Neural progenitor cell (in vitro differentiated cells): ENCODE measurements around the gene RAMP1. TPM values are rescaled to one million over a fixed set of nuclear protein-coding genes. Genes with fewer than 3 reads are reported as not detected.

Experiments used
- DNase-seq: peaks from one replicate; pipeline ENCODE4 v3.0.0-alpha.2; 2016; ENCODE audit warnings: low spot score
- H2AFZ ChIP-seq: fragments of 200-600 bp; sonication (generic); replicated peaks from 2 replicates; pipeline ENCODE4 v1.6.1; 2016; ENCODE audit warnings: antibody characterized with exemption
- H3F3A ChIP-seq: fragments of 200-600 bp; sonication (generic); 2 replicates; pipeline ENCODE4 v1.6.1; 2016; ENCODE audit warnings: antibody characterized with exemption, low read depth
- H3K27ac ChIP-seq: fragments of 200-600 bp; sonication (generic); 2 replicates; pipeline ENCODE4 v1.5.1; 2016; ENCODE audit warnings: mild to moderate bottlenecking
- H3K27me3 ChIP-seq: fragments of 200-600 bp; sonication (generic); 2 replicates; pipeline ENCODE4 v1.6.1; 2016; ENCODE audit warnings: mild to moderate bottlenecking, moderate library complexity
- H3K36me3 ChIP-seq: fragments of 200-600 bp; sonication (generic); 2 replicates; pipeline ENCODE4 v1.5.1; 2016
- H3K4me1 ChIP-seq: fragments of 200-600 bp; sonication (generic); 2 replicates; pipeline ENCODE4 v1.6.1; 2016; ENCODE audit warnings: mixed run types
- H3K4me2 ChIP-seq: fragments of 200-600 bp; sonication (generic); 2 replicates; pipeline ENCODE4 v1.6.1; 2016
- H3K4me3 ChIP-seq: fragments of 200-600 bp; sonication (generic); 2 replicates; pipeline ENCODE4 v1.5.1; 2016
- H3K79me2 ChIP-seq: fragments of 200-600 bp; sonication (generic); 2 replicates; pipeline ENCODE4 v1.6.1; 2016; ENCODE audit warnings: low read depth
- H3K9ac ChIP-seq: fragments of 200-600 bp; sonication (generic); 2 replicates; pipeline ENCODE4 v1.6.1; 2016
- H3K9me3 ChIP-seq: fragments of 200-600 bp; sonication (generic); 2 replicates; pipeline ENCODE4 v1.5.1; 2016; ENCODE audit warnings: low read depth
- H4K20me1 ChIP-seq: fragments of 200-600 bp; sonication (generic); 2 replicates; pipeline ENCODE4 v1.6.1; 2016; ENCODE audit warnings: low read depth
- H3K27ac Mint-ChIP-seq: 3 replicates; pipeline ENCODE4 v1.8.0; 2021; ENCODE audit warnings: mixed read lengths
- H3K27me3 Mint-ChIP-seq: 2 replicates; pipeline ENCODE4 v1.8.0; 2022; ENCODE audit warnings: low read depth, mild to moderate bottlenecking, inconsistent platforms, moderate library complexity, mixed read lengths; ENCODE audit not compliant: insufficient read depth
- H3K36me3 Mint-ChIP-seq: 3 replicates; pipeline ENCODE4 v1.8.0; 2021; ENCODE audit warnings: mixed read lengths
- H3K4me1 Mint-ChIP-seq: 3 replicates; pipeline ENCODE4 v1.8.0; 2021; ENCODE audit warnings: mixed read lengths
- H3K4me3 Mint-ChIP-seq: 3 replicates; pipeline ENCODE4 v1.8.0; 2021; ENCODE audit warnings: mild to moderate bottlenecking, moderate library complexity, mixed read lengths
- H3K9me3 Mint-ChIP-seq: 3 replicates; pipeline ENCODE4 v1.8.0; 2020; ENCODE audit warnings: mixed read lengths
- EZH2 ChIP-seq: fragments of 200-600 bp; sonication (generic); IDR thresholded peaks from 2 replicates; pipeline ENCODE4 v1.6.1; 2017; ENCODE audit warnings: antibody characterized with exemption, mild to moderate bottlenecking, moderate library complexity
- EZH2phosphoT487 ChIP-seq: fragments of 200-600 bp; sonication (generic); IDR thresholded peaks from 2 replicates; pipeline ENCODE4 v1.6.1; 2017; ENCODE audit warnings: antibody characterized with exemption
- total RNA-seq: library from RNA; depleted of rRNA; stranded (reverse); fragments of >200 nt; gene quantifications from 2 replicates; pipeline ENCODE4 v1.2.3, GENCODE V29; 2015; ENCODE audit warnings: low replicate concordance
- TF ChIP-seq, protein P1 (sequence below): fragments of 200-600 bp; sonication (generic); IDR thresholded peaks from 2 replicates; pipeline ENCODE4 v1.5.1; 2017; ENCODE audit warnings: antibody characterized with exemption, mild to moderate bottlenecking

The RAMP1 gene
- total RNA-seq, 1 donor from 2014 or later, result not detected

DNA sequence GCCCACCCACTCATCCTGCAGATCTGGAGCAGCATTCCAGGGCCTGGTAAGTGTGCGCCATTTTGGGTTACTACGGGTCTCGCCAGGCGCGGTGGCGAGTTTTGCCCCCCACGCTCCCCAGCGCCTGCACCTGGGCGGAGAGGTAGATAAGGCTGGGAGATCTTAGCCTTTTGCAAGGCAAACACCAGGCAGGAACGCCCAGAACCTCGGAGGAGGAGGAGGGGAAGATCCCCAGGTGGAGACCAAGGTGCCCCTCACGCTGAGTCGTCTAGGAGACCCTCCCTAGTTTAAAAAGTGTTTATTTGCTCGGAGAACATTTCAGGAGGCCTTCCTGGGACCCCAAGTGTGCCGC, 365 bp upstream of the RAMP1 start:
- peaks cover 11% of the 10 kb centered on the region for H4K20me1 ChIP-seq
- Mint-ChIP-seq H3K27ac (peak overlapping the region; percentile 33), H3K9me3 (no peaks in the 10 kb centered on the region), H3K36me3 (no peaks in the 10 kb centered on the region), H3K4me3 (peak overlapping the region; percentile 78), H3K4me1 (peaks cover 42% of the 10 kb centered on the region), H3K27me3 (peaks cover 23% of the 10 kb centered on the region)
- no peak overlapping the region for H3K9ac ChIP-seq
- DNase-seq, result no peak
- peak overlapping the region; percentile 82 for H3K4me2 ChIP-seq
- H3K4me3 ChIP-seq, result peak overlapping the region; percentile 45
- H2AFZ ChIP-seq, result no peak overlapping the region
- no peaks in the 10 kb centered on the region for H3K79me2 ChIP-seq
- H3K36me3 ChIP-seq, result no peaks in the 10 kb centered on the region
- peaks cover 80% of the 10 kb centered on the region for H3K27me3 ChIP-seq
- H3K9me3 ChIP-seq, result no peaks in the 10 kb centered on the region
- peaks cover 14% of the 10 kb centered on the region for H3K4me1 ChIP-seq
- peak; percentile 43 for TF ChIP-seq EZH2phosphoT487
- TF ChIP-seq EZH2, result peak; percentile 70
- TF ChIP-seq, protein P1, sequence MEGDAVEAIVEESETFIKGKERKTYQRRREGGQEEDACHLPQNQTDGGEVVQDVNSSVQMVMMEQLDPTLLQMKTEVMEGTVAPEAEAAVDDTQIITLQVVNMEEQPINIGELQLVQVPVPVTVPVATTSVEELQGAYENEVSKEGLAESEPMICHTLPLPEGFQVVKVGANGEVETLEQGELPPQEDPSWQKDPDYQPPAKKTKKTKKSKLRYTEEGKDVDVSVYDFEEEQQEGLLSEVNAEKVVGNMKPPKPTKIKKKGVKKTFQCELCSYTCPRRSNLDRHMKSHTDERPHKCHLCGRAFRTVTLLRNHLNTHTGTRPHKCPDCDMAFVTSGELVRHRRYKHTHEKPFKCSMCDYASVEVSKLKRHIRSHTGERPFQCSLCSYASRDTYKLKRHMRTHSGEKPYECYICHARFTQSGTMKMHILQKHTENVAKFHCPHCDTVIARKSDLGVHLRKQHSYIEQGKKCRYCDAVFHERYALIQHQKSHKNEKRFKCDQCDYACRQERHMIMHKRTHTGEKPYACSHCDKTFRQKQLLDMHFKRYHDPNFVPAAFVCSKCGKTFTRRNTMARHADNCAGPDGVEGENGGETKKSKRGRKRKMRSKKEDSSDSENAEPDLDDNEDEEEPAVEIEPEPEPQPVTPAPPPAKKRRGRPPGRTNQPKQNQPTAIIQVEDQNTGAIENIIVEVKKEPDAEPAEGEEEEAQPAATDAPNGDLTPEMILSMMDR, result no peak
- H3F3A ChIP-seq, result peaks cover 7% of the 10 kb centered on the region
- H3K27ac ChIP-seq, result no peak overlapping the region

DNA sequence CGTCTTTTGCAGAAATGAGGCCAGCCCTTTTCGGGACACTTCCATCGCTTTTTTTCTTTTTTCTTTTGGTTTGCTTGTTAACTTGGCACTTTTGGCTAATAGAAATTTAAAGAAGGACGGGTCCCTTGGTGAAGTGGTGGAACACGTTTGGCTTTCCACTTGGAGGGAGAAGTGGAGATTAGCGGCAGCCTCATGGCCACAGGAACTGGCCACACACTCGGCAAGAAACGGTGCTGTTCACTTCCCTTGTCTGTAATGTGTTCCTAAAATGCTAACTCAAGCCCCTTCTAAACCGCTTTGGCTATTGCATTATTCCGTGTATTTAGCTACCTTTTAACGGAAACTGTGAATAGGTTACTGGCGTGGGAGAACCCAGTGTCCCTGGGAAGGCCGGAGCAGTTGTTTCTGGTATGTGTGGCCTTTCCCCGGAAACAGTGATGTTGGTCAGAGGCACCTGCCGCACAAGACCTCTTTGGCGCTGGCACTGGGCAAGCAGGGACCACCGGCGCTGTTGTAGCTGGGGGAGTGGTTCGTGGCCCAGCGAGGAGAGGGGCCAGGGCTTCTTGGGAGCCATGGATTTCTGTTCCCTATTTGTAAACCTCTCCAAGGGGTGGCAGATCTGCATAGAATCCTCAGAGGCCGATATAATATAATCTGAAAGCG, 981 bp downstream of the RAMP1 start:
- Histone ChIP-seq H3K79me2 (no peaks in the 10 kb centered on the region), H4K20me1 (peaks cover 11% of the 10 kb centered on the region), H3F3A (peaks cover 7% of the 10 kb centered on the region), H3K36me3 (no peaks in the 10 kb centered on the region), H3K4me3 (peak overlapping the region; percentile 45), H3K4me1 (peaks cover 14% of the 10 kb centered on the region), H3K9me3 (no peaks in the 10 kb centered on the region), H3K27me3 (peaks cover 67% of the 10 kb centered on the region), H2AFZ (peak overlapping the region; percentile 35), H3K4me2 (peak overlapping the region; percentile 82), H3K27ac (no peak overlapping the region), H3K9ac (no peak overlapping the region)
- peaks cover 23% of the 10 kb centered on the region for H3K27me3 Mint-ChIP-seq
- TF ChIP-seq EZH2, result peak; percentile 41
- TF ChIP-seq, protein P1, result no peak
- H3K4me3 Mint-ChIP-seq, result peak overlapping the region; percentile 71
- peaks cover 52% of the 10 kb centered on the region for H3K4me1 Mint-ChIP-seq
- no peak overlapping the region for H3K27ac Mint-ChIP-seq
- no peaks in the 10 kb centered on the region for H3K9me3 Mint-ChIP-seq
- DNase-seq, result no peak
- H3K36me3 Mint-ChIP-seq, result no peaks in the 10 kb centered on the region

DNA sequence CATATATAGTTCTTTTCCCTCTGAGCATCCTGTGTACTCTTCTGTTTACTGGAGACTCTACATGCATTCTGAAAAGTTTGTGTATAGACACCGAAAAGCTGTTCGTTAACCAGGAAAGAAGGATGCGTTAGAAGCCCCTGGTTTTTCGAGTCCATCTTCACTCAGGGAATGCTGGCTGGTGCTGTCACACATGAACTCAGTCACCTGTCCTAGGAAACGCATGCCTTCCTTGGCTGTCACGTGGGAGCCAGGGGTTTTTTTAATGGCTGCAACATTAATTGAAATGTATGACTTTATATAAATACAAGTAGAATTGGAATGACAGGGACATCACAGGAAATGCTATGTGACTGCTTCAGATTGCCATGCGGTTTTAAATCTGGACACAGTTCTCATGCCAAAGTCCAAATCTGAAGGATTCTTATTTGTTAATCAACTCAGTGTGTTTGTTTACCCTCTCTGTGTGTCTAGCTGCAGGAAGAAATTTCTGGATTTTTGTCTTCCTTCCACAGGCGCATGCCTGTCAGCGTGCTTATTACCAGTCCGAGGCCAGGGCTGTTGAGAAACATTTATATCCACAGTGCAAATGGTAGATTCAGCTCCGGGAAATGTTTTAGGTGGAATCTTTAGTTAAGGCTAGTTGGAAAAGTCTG, 2.6 kb downstream of the RAMP1 start:
- Histone ChIP-seq H3K79me2 (no peaks in the 10 kb centered on the region), H3F3A (peaks cover 7% of the 10 kb centered on the region), H3K4me3 (no peak overlapping the region), H3K9ac (no peak overlapping the region), H3K36me3 (no peaks in the 10 kb centered on the region), H3K4me1 (peaks cover 14% of the 10 kb centered on the region), H4K20me1 (peaks cover 11% of the 10 kb centered on the region), H2AFZ (no peak overlapping the region), H3K9me3 (no peaks in the 10 kb centered on the region), H3K27ac (no peak overlapping the region), H3K4me2 (no peak overlapping the region), H3K27me3 (peaks cover 51% of the 10 kb centered on the region)
- Mint-ChIP-seq H3K4me3 (no peak overlapping the region), H3K36me3 (no peaks in the 10 kb centered on the region), H3K9me3 (no peaks in the 10 kb centered on the region), H3K27me3 (peaks cover 26% of the 10 kb centered on the region), H3K4me1 (peaks cover 63% of the 10 kb centered on the region), H3K27ac (no peak overlapping the region)
- no peak for DNase-seq
- TF ChIP-seq, protein P1, result no peak
- TF ChIP-seq EZH2phosphoT487 (no peak), EZH2 (no peak)
